ENCODE data around the gene USP49. TPM values are rescaled to one million over a fixed set of nuclear protein-coding genes. Genes with fewer than 3 reads are reported as not detected.

USP49 gene
- total and polyA plus RNA-seq, 4 donors = 6.0 to 19.1 (median 12.4) TPM

DNA sequence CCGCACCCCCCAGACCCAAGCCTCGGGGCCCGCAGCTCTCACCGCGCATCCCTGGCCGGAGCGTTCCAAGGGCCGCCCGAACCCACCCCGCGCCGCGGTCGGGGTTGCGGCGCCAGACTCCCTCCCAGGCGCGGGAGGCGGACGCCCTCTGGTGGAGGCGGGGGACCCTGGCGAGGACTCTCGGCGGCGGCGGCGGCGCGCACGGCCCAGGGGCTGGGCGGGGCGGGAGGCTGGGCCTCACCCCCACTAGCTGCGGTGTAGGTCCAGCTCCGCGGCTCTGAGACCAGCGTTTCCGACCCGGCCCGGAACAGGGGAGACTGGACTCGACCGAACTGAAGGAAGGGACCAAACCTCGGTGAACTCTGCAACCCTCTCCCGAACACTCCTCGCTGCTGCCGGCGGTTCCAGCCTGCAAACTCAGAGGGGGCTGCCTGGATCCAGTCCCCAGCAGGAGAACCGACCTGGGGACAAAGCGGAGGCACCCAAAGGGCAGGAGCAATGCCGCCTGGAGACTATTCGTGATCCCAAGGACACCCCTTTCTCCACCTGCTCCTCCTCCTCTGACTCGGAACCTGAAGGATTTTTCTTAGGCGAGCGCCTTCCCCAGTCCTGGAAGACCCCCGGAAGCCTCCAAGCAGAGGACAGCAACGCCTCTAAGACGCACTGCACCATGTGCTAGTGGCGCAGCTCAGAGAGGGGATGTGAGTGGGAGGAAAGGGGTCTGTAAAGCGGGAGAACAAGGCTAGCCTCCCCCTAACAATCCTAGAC is 108.5 kb downstream of the USP49 start:
- under 1% methylated on average over 53 of the region's 58 CpGs for WGBS (ENCODE audit: insufficient coverage)
- peak in 5 of 6 donors; percentile 84 to 96 (median 86) for DNase-seq (ENCODE audit: low read depth in 4 of 6, low spot score in 6 of 6)
- peak overlapping the region; percentile 96 for H3K27ac ChIP-seq (ENCODE audit: low read depth, low read length)
- no peaks in the 10 kb centered on the region for H3K9me3 ChIP-seq (ENCODE audit: control insufficient read depth, insufficient read depth, low read length)
- H3K27me3 ChIP-seq (ENCODE audit: control insufficient read depth, insufficient read depth, low read length) = no peaks in the 10 kb centered on the region
- H3K4me1 ChIP-seq (ENCODE audit: control insufficient read depth, insufficient read depth, low read length) = peaks cover 24% of the 10 kb centered on the region
- H3K4me3 ChIP-seq (ENCODE audit: low read depth, low read length) = peak overlapping the region; percentile 93
- peaks cover 13% of the 10 kb centered on the region for H3K36me3 ChIP-seq (ENCODE audit: control insufficient read depth, insufficient read depth, low read length)

DNA sequence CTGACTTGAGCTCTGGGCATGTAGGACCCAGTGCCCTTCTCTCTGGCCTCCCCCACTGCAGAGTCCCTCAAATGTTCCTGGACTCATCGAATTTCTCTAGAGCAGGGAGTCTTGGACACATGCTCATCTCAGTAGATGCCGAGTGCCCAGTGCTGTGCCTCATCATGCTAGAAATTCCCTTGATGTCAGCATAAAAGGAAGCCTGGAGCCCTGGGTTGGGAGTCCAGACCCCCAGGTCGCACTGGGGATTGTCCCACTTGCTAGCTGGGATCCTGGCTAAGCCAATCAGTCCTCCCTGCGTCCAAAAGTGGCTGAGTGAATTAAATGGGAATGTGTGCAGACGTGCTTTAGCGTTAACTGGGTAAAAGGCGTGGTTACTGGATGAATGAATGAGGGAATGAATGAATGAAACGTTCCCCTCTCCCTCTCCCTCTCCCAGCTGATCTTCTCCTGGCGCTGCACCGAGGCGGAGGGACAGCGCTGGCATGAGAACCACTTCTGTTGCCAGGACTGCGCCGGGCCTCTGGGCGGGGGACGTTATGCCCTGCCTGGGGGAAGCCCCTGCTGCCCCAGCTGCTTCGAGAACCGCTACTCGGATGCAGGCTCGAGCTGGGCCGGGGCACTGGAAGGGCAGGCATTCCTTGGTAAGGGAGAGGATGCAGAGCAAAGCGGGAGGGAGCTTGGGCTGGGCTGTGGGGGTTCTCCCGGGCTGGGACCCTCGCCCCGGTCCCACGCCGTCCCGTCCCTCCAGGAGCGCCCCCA is 109.3 kb downstream of the USP49 start:
- Histone ChIP-seq H3K4me1 (ENCODE audit: control insufficient read depth, insufficient read depth, low read length) (peaks cover 32% of the 10 kb centered on the region), H3K4me3 (ENCODE audit: low read depth, low read length) (peak overlapping the region; percentile 41), H3K27me3 (ENCODE audit: control insufficient read depth, insufficient read depth, low read length) (no peaks in the 10 kb centered on the region), H3K9me3 (ENCODE audit: control insufficient read depth, insufficient read depth, low read length) (no peaks in the 10 kb centered on the region), H3K27ac (ENCODE audit: low read depth, low read length) (peak overlapping the region; percentile 49), H3K36me3 (ENCODE audit: control insufficient read depth, insufficient read depth, low read length) (peaks cover 13% of the 10 kb centered on the region)
- DNase-seq (ENCODE audit: low read depth in 4 of 6, low spot score in 6 of 6) = peak in 1 of 6 donors; percentile 71
- 10% methylated on average over 24 of the region's 29 CpGs for WGBS (ENCODE audit: insufficient coverage)

DNA sequence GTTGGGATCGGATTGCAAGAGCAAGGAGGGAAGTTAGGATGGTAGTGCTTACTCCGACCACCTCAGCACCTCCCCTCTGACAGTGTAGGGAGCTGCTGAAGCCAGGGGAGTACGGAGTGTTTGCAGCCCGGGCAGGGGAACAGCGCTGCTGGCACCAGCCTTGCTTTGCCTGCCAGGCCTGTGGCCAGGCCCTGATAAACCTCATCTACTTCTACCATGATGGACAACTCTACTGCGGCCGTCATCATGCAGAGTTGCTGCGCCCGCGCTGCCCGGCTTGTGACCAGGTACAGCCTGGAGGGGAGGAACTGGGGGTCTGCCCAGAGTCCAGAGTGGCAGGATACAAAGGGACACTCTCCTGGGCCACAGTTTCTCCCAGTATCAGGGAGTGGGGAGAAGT is 109.9 kb downstream of the USP49 start:
- H3K36me3 ChIP-seq (ENCODE audit: control insufficient read depth, insufficient read depth, low read length) = peaks cover 13% of the 10 kb centered on the region
- H3K9me3 ChIP-seq (ENCODE audit: control insufficient read depth, insufficient read depth, low read length) = no peaks in the 10 kb centered on the region
- no peak overlapping the region for H3K4me3 ChIP-seq (ENCODE audit: low read depth, low read length)
- DNase-seq (ENCODE audit: low read depth in 4 of 6, low spot score in 6 of 6) = no peak
- peaks cover 35% of the 10 kb centered on the region for H3K4me1 ChIP-seq (ENCODE audit: control insufficient read depth, insufficient read depth, low read length)
- 63% methylated on average over 11 of the region's 11 CpGs for WGBS (ENCODE audit: insufficient coverage)
- no peak overlapping the region for H3K27ac ChIP-seq (ENCODE audit: low read depth, low read length)
- no peaks in the 10 kb centered on the region for H3K27me3 ChIP-seq (ENCODE audit: control insufficient read depth, insufficient read depth, low read length)

DNA sequence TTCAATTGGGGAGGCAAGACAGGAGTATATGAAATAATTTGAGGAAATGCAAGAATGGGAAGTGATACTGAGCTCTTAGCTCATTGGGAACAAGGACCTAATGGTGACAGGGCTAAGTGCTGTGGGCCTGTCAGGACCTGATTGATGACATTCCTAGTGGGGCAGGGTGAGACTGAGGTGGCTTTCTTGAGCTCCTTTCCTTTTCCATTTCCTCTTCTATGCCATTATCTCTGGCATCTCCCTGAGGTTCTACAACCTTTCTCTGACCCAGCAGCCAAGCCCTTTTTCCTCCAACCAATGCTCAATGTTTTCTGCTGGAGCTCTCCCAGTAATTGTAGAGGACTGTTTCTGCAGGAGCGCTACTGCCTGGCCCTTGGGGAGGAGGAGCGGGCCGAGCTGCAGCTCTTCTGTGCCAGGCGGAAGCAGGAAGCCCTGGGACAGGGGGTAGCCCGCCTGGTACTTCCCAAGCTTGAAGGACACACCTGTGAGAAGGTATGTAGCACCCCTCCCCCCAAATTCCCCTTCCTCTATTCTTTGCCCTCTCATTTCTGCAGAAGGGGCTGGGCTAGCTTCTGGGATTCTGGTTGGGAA is 110.5 kb downstream of the USP49 start:
- DNase-seq (ENCODE audit: low read depth in 4 of 6, low spot score in 6 of 6) = no peak
- H3K27ac ChIP-seq (ENCODE audit: low read depth, low read length) = no peak overlapping the region
- H3K4me3 ChIP-seq (ENCODE audit: low read depth, low read length) = no peak overlapping the region
- H3K27me3 ChIP-seq (ENCODE audit: control insufficient read depth, insufficient read depth, low read length) = no peaks in the 10 kb centered on the region
- no CpG with 5 or more reads among the region's 5 CpGs for WGBS (ENCODE audit: insufficient coverage)
- H3K36me3 ChIP-seq (ENCODE audit: control insufficient read depth, insufficient read depth, low read length) = peaks cover 13% of the 10 kb centered on the region
- H3K4me1 ChIP-seq (ENCODE audit: control insufficient read depth, insufficient read depth, low read length) = peaks cover 35% of the 10 kb centered on the region
- H3K9me3 ChIP-seq (ENCODE audit: control insufficient read depth, insufficient read depth, low read length) = no peaks in the 10 kb centered on the region

DNA sequence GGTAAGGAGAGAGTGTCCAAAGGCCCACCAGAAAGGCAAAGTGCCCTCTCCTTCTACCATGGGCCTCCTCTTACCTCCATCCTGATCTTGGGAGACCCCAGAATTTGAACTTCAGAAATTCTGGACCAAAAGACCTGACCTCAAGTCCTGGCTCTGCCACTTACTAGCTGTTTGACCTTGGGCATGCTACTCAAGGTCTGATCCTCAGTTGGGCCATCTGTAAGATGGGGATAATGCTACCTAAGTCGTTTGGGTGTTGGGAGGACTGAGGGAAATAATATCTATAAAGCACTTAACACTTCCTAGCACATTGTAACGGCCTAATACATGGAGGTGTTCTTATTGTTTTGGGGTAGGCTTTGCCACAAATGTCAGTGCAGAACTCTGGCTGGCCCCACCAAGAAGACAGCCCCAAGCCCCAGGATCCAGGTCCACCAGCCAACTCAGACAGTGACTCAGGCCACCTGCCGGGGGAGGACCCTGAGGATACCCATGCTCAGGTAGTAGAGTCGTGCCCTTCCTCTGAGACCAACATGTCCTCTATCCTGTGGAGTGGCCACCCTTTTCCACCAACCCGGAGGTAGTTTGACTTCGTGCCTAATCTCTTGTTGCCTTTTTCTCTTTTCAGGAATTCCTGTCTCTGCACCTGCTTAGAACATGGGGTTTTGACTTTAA is 111.9 kb downstream of the USP49 start:
- 72% methylated on average over 2 of the region's 6 CpGs for WGBS (ENCODE audit: insufficient coverage)
- Histone ChIP-seq H3K4me1 (ENCODE audit: control insufficient read depth, insufficient read depth, low read length) (peaks cover 34% of the 10 kb centered on the region), H3K36me3 (ENCODE audit: control insufficient read depth, insufficient read depth, low read length) (peaks cover 7% of the 10 kb centered on the region), H3K9me3 (ENCODE audit: control insufficient read depth, insufficient read depth, low read length) (no peaks in the 10 kb centered on the region), H3K27ac (ENCODE audit: low read depth, low read length) (no peak overlapping the region), H3K4me3 (ENCODE audit: low read depth, low read length) (no peak overlapping the region), H3K27me3 (ENCODE audit: control insufficient read depth, insufficient read depth, low read length) (no peaks in the 10 kb centered on the region)
- no peak for DNase-seq (ENCODE audit: low read depth in 4 of 6, low spot score in 6 of 6)

DNA sequence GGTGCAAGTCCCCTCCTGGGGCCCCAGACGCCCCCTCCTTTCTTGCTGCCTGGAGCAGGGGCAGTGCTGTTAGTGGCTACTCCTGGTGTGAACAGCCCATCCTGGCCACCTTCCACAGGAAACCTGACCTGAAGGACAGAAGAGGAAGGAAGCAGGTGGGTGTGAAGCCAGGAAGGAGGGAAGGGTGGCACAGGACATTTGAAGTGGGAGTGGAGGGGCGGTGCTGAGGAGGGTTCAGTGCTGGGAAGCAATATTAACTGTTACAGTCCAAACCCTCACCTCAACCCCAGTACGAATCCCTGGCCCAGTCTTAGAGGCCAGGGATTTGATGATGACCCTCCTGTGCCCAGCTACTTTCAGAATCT is 113.8 kb downstream of the USP49 start:
- H3K36me3 ChIP-seq (ENCODE audit: control insufficient read depth, insufficient read depth, low read length) = peaks cover 19% of the 10 kb centered on the region
- DNase-seq (ENCODE audit: low read depth in 4 of 6, low spot score in 6 of 6) = no peak
- H3K4me1 ChIP-seq (ENCODE audit: control insufficient read depth, insufficient read depth, low read length) = peaks cover 34% of the 10 kb centered on the region
- H3K27me3 ChIP-seq (ENCODE audit: control insufficient read depth, insufficient read depth, low read length) = no peaks in the 10 kb centered on the region
- no peaks in the 10 kb centered on the region for H3K9me3 ChIP-seq (ENCODE audit: control insufficient read depth, insufficient read depth, low read length)
- H3K27ac ChIP-seq (ENCODE audit: low read depth, low read length) = peak overlapping the region; percentile 57
- WGBS (ENCODE audit: insufficient coverage) = 42% methylated on average over 2 of the region's 3 CpGs
- H3K4me3 ChIP-seq (ENCODE audit: low read depth, low read length) = peak overlapping the region; percentile 73

DNA sequence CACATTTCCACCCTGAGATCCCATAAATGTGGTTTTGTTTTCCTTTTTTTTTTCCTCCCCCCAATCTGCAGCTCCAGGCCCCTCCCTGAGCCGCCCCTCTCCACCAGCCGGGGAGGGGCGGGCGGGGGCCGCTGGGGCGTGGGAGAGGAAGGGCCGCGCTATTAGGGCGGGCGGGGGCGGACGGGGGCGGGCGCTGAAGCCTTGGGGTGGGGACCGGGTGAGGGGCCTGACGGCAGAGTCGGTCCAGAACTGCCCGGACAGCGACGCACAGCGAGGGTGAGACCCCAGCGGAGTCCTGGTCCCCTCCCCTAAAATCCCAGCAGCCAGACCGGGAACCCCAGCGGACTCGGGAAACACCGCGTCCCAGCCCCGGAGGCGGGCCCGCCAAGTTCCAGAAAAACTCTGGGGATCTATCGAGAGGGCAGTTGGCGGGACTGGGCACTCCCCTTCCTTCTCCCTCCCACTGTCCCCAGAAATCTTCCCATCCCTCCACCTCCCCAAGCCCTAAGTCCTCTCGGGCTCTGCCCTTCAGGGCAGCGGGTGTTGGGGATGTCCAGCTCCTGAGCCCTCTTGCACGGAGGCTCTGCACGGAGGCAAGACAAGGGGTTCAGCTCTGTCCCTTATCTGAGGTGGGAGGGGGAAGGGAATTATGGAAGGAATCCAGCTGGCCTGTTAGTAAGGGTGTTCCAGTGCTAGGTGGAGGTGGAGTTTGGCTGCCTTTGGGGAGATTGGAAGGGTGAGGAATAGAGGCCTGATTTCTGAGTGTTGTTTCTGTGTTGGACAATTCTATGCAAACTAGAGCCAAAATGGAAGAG is 114.4 kb downstream of the USP49 start, which contains the start of gene PRICKLE4:
Gene PRICKLE4 (plus strand): TSS at position 232 of the 815 bp plus-strand sequence. CDS start 2,692 bp downstream, outside the sequence.
- H3K4me1 ChIP-seq (ENCODE audit: control insufficient read depth, insufficient read depth, low read length) = peaks cover 29% of the 10 kb centered on the region

DNA sequence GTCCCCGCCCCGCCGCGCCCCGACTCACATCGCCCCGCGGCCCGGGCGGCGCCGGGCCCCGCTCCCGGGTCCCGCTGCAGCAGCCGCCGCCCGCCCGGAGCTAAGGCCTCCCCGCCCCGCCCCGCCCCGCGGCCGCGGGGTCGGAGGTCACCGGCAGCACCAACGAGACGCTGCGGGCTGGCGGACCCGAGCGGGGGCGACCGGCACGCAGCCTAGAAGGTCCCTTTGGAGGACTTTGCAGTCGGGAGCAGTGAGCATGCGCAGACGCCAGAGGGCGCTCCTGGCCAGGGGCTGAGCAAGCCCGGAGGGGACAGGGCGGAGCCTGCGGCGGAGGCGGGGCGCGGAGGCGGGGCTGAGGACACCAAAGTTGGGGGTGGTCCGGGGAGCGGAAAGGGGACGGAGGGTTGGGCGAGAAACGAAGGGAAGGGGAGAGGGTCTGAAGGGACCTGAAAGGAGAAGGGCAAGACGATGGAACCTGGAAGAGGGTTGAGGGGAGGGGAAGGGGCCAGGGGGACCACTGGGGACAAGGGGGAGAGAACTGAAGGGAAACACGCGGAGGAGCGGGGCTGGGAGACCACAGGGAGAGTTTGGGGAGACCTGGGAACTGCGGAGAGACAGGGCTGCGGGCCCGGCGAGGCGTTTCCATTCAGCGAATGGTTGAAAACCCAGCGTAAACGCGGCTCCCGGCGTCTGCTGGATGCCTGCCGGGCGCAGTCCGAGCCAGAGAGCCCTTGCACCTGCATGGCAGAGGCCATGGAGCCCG is 115.2 kb downstream of the USP49 start, which contains the start of gene FRS3:
Gene FRS3 (minus strand): TSS at position 113 of the 763 bp plus-strand sequence. CDS start 2,913 bp downstream, outside the sequence.
- Histone ChIP-seq H3K4me1 (ENCODE audit: control insufficient read depth, insufficient read depth, low read length) (peaks cover 22% of the 10 kb centered on the region), H3K9me3 (ENCODE audit: control insufficient read depth, insufficient read depth, low read length) (no peaks in the 10 kb centered on the region), H3K27ac (ENCODE audit: low read depth, low read length) (peak within 1 kb of the TSS; percentile 89), H3K4me3 (ENCODE audit: low read depth, low read length) (peak within 1 kb of the TSS; percentile 73), H3K27me3 (ENCODE audit: control insufficient read depth, insufficient read depth, low read length) (no peaks in the 10 kb centered on the region), H3K36me3 (ENCODE audit: control insufficient read depth, insufficient read depth, low read length) (peaks cover 29% of the 10 kb centered on the region)
- DNase-seq (ENCODE audit: low read depth in 4 of 6, low spot score in 6 of 6) = peak; percentile 89 to 99 (median 96)
- under 1% methylated on average over 72 of the region's 73 CpGs for WGBS (ENCODE audit: insufficient coverage)

More for the DNA sequence above, 114.4 kb downstream of the USP49 start, which contains the start of gene PRICKLE4:
- H3K36me3 ChIP-seq (ENCODE audit: control insufficient read depth, insufficient read depth, low read length) = peaks cover 24% of the 10 kb centered on the region
- peak within 1 kb of the TSS; percentile 89 for H3K27ac ChIP-seq (ENCODE audit: low read depth, low read length)
- no peaks in the 10 kb centered on the region for H3K9me3 ChIP-seq (ENCODE audit: control insufficient read depth, insufficient read depth, low read length)
- DNase-seq (ENCODE audit: low read depth in 4 of 6, low spot score in 6 of 6) = peak in 2 of 6 donors; percentile 43 to 58
- H3K4me3 ChIP-seq (ENCODE audit: low read depth, low read length) = peak within 1 kb of the TSS; percentile 73
- H3K27me3 ChIP-seq (ENCODE audit: control insufficient read depth, insufficient read depth, low read length) = no peaks in the 10 kb centered on the region
- WGBS (ENCODE audit: insufficient coverage) = 1% methylated on average over 15 of the region's 36 CpGs
